ENCODE measurements around the gene LKAAEAR1.

- no peak for TF ChIP-seq EP300 (IDR thresholded peaks at IDR 0.05)
- TF ChIP-seq CTCF (IDR thresholded peaks at IDR 0.05), result no peak
- no peak for TF ChIP-seq POLR2A (IDR thresholded peaks at IDR 0.05)
Measured at GRCh38 chr20:64058536-64058935, 25.7 kb downstream of the LKAAEAR1 start.
